SJSA1 (cell line): ENCODE results near the gene SNX13. TPM values are rescaled to one million over a fixed set of nuclear protein-coding genes. Genes with fewer than 3 reads are reported as not detected.

Experiments used
- DNase-seq, 2 experiments: peaks; one replicate each; pipeline ENCODE4 v3.0.0-alpha.2; 2015 to 2020; ENCODE audit warnings: low spot score in 2 of 2, low read depth in 1 of 2
- H3K27ac ChIP-seq: fragments of 250-450 bp; sonication (Bioruptor Pico); 2 replicates; pipeline ENCODE4 v1.5.1; 2020; ENCODE audit warnings: mild to moderate bottlenecking, moderate library complexity
- H3K27me3 ChIP-seq: fragments of 250-450 bp; sonication (Bioruptor Pico); replicated peaks from 2 replicates; pipeline ENCODE4 v1.5.1; 2020; ENCODE audit warnings: mild to moderate bottlenecking, moderate library complexity
- H3K36me3 ChIP-seq: fragments of 250-450 bp; sonication (Bioruptor Pico); 2 replicates; pipeline ENCODE4 v1.5.1; 2020; ENCODE audit warnings: mild to moderate bottlenecking
- H3K4me1 ChIP-seq: fragments of 250-450 bp; sonication (Bioruptor Pico); replicated peaks from 2 replicates; pipeline ENCODE4 v1.6.1; 2021; ENCODE audit warnings: mild to moderate bottlenecking
- H3K4me3 ChIP-seq: fragments of 250-450 bp; sonication (Bioruptor Pico); 2 replicates; pipeline ENCODE4 v1.5.1; 2020; ENCODE audit warnings: mild to moderate bottlenecking
- H3K9me3 ChIP-seq: fragments of 250-450 bp; sonication (Bioruptor Pico); replicated peaks from 2 replicates; pipeline ENCODE4 v1.5.1; 2020; ENCODE audit warnings: mild to moderate bottlenecking
- total RNA-seq: library from RNA; depleted of rRNA; stranded (reverse); fragments of >200 nt; shearing (Covaris generic); gene quantifications from 2 replicates; pipeline ENCODE4 v1.2.3, GENCODE V29; 2014

SNX13 gene
- total RNA-seq, 1 experiment from 2014 or later = 36.8 TPM

DNA sequence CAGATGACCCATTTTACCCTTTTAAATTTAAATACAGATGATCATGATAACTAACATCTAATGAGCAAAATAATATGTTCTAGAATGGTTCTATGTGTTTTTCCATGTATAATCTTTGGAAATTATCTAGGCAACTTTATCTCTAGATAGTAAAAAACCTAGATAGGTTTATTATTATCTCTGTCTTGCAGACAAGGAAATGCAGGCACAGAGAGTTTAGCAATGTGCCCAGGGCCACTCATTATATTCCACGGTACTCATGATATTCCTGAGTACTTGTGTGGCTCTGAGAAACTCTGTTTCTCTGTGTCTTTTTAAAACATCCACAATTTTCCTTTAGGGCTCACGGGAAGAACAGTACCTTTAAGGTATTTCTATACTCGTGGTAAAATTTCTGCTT is 26.4 kb upstream of the SNX13 start:
- H3K27me3 ChIP-seq = no peaks in the 10 kb centered on the region
- DNase-seq = no peak
- peaks cover 12% of the 10 kb centered on the region for H3K4me1 ChIP-seq
- no peaks in the 10 kb centered on the region for H3K36me3 ChIP-seq
- no peak overlapping the region for H3K4me3 ChIP-seq
- H3K9me3 ChIP-seq = no peaks in the 10 kb centered on the region
- H3K27ac ChIP-seq = no peak overlapping the region

DNA sequence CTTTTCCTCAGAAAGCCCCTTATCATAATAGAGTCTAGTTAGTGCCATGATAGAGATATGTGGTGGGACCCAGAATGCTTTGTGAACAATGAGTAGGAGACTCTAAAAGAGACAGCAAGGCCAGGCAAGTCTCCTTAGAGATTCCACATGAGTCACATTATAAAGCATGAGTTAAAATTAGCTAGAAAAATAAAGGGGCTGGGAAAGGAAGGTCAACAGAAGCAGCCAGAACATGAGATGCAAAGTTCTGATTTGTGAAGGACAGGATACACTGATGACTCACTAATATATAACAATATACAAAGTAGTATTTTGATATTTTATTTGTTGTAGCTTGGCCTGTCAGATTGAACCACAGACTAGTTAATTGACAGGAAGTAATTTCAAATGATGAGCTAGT is 25.3 kb upstream of the SNX13 start:
- Histone ChIP-seq H3K4me1 (peaks cover 12% of the 10 kb centered on the region), H3K4me3 (no peak overlapping the region), H3K27ac (no peak overlapping the region), H3K27me3 (no peaks in the 10 kb centered on the region), H3K9me3 (no peaks in the 10 kb centered on the region), H3K36me3 (no peaks in the 10 kb centered on the region)
- DNase-seq = peak in 1 of 2 experiments; percentile 62

DNA sequence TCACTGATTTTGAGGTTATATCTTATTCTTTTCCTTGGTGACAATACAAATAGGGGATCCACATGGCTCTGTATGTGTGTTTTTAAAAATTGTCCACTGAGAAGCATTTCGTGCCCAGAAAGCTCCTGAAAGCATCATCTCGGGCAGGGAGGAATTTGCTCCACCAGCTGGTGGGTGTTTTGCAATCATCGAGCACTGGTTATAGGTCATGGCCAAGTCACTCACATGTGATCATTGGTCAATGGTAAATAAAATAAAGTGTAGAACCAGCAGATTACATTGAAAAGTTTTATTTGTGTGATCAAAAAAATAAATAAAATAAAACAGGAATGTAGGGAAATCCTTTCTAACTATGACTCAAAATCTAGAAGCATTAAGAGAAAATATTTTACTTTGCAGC is 23.0 kb upstream of the SNX13 start:
- H3K4me1 ChIP-seq = peaks cover 9% of the 10 kb centered on the region
- H3K9me3 ChIP-seq = no peaks in the 10 kb centered on the region
- H3K27ac ChIP-seq = no peak overlapping the region
- no peak overlapping the region for H3K4me3 ChIP-seq
- DNase-seq = no peak
- H3K27me3 ChIP-seq = no peaks in the 10 kb centered on the region
- no peaks in the 10 kb centered on the region for H3K36me3 ChIP-seq

DNA sequence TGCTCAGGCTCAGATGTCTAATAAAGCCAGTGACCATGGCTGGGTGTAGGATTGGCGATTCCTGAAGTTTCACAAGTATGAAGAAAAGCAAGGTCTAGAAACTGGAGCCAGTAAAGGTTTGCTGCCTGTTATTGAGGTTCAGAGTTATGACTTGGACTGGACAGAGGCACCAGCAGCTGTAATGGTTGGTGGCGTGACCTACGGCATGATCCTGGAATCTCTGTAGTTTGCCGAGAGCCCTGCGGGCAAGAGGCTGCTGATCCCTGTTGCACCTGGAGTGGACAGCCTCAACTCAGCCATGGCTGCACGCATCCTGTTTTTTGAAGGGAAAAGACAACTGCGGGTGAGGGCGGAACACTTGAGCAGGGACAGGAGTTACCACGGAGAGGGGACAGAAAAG is 22.4 kb upstream of the SNX13 start:
- Histone ChIP-seq H3K9me3 (no peaks in the 10 kb centered on the region), H3K4me3 (no peak overlapping the region), H3K36me3 (no peaks in the 10 kb centered on the region), H3K4me1 (peaks cover 9% of the 10 kb centered on the region), H3K27ac (no peak overlapping the region), H3K27me3 (no peaks in the 10 kb centered on the region)
- DNase-seq = no peak

DNA sequence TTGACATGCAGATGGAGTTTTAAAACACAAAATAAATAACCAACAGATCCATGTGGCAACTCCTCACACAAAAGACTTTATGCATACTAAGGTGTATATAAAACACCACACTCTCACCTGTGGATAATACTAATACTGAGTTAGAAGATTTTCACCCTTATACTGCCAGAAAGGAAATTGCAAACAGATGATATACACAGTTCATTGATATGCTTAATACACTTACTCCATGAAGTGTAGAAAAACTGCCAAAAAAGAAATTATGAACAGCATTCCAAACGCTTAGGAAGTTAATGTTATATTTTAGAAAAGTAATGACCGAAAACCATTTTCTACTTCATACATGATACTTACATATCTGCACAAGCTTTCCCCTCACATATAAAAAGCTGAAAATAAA is 17.6 kb upstream of the SNX13 start:
- H3K36me3 ChIP-seq = no peaks in the 10 kb centered on the region
- no peak for DNase-seq

DNA sequence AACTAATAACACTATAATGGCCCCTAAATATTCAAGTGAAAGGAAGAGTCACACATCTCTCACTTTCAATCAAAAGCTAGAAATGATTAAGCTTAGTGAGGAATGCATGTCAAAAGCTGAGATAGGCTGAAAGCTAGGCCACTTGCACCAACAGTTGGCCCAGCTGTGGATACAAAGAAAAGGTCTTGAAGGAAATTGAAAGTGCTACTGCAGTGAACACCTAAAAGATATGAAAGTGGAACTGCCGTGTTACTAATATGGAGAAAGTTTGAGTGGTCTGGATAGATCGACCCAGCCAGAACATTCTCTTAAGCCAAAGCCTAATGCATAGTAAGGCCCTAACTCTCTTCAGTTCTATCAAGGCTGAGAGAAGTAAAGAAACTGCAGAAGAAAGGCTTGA is 12.1 kb upstream of the SNX13 start:
- no peaks in the 10 kb centered on the region for H3K9me3 ChIP-seq
- DNase-seq = no peak
- no peak overlapping the region for H3K27ac ChIP-seq
- peaks cover 4% of the 10 kb centered on the region for H3K4me1 ChIP-seq
- no peaks in the 10 kb centered on the region for H3K27me3 ChIP-seq
- no peaks in the 10 kb centered on the region for H3K36me3 ChIP-seq
- no peak overlapping the region for H3K4me3 ChIP-seq

More for the DNA sequence above, 17.6 kb upstream of the SNX13 start:
- Histone ChIP-seq H3K27ac (no peak overlapping the region), H3K4me1 (no peaks in the 10 kb centered on the region), H3K27me3 (no peaks in the 10 kb centered on the region), H3K4me3 (no peak overlapping the region), H3K9me3 (no peaks in the 10 kb centered on the region)

DNA sequence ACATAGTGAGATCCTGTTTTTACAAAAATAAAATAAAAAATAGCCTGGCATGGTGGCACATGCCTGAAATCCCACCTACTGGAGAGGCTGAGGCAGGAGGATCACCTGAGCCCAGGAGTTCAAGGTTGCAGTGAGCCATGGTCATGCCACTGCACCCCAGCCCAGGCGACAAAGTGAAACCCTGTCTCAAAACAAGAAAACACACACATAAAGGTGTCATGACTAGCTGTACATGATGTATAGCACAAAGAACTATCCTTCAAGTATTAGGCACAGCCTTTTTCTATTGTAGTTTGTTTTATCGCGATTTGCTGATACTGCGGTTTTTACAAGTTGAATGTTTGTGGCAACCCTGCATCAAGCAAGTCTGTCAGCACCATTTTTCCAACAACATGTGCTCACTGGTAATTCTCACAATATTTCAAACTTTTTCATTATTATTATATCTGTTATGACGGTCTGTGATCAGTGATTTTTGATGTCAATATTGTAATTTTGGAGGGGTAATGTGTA is 11.5 kb upstream of the SNX13 start:
- H3K36me3 ChIP-seq = no peaks in the 10 kb centered on the region
- H3K4me3 ChIP-seq = no peak overlapping the region
- H3K9me3 ChIP-seq = no peaks in the 10 kb centered on the region
- H3K27ac ChIP-seq = no peak overlapping the region
- H3K4me1 ChIP-seq = peaks cover 7% of the 10 kb centered on the region
- no peaks in the 10 kb centered on the region for H3K27me3 ChIP-seq
- DNase-seq = no peak

DNA sequence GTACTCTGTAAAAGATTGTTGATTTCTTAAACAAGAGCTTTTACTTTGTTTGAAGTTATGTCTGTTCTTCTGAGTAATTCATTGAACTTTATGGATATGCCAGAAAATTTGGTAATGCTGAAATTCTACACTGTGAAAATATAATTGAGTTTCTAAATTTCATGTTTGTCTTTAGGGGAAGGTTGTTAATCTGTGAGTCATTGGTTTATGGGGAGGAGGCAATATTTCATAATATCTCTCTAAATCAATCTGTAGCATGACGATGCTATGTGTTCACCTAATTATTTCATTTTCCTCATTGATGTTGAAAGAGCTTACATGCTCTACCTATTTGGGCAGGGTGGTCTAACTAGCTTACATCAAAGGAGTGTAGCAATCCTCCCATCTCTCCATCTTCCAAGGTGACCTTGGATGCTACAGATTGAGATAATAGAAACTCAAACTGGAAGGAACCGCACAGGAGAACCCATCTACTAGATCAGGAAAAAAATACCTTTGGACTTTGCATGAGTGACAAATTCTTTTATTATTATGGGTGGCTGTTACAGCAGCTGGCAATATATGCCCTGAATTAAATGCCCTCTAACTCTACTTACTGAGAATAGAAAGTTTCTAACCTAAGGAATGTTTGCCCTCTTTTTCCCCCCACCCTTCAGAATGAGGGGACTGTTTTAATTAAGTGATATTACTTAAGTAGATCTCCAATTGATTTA is 8.4 kb upstream of the SNX13 start:
- no peak overlapping the region for H3K4me3 ChIP-seq
- H3K27ac ChIP-seq = no peak overlapping the region
- DNase-seq = no peak
- no peaks in the 10 kb centered on the region for H3K36me3 ChIP-seq
- H3K27me3 ChIP-seq = no peaks in the 10 kb centered on the region
- H3K4me1 ChIP-seq = peaks cover 7% of the 10 kb centered on the region
- H3K9me3 ChIP-seq = no peaks in the 10 kb centered on the region

DNA sequence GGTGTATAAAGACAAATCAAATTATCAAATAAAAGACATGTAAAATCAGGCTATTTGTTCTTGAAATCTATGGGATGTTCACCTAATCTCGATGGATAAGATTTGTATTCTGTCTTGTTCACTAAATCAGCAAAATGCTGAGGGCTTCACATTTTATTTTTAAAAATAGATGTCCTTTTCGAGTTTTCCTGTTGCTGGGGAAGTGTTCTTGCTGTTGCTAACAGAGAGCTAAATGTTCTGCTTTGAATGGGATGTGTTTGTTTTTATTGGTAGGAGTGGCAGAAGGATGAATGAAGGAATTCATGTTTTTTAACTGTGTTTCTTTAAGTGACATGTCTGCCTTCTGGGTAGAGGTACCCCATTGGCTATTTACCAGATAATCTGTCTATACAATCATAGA is 7.3 kb upstream of the SNX13 start:
- H3K27ac ChIP-seq = no peak overlapping the region
- DNase-seq = no peak

DNA sequence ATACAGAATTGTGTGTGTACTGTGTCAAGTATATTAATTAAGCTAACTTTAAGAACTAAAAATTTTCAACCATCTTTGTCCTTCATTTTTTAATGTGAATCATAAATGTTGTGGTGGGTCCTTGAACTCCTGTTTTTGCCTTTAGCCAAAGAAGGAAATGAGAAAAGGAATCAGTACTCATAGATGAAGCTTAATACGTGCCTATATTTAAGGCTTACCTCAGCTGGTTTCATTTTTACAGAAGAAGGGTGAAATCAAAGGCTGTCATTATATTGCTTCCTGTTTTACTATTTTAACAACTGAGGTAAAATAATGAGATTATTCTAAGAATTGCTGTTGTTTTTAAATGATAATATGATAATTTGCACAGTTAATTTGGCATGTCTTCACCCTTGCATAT is 6.3 kb upstream of the SNX13 start:
- no peaks in the 10 kb centered on the region for H3K27me3 ChIP-seq
- no peak overlapping the region for H3K27ac ChIP-seq
- H3K9me3 ChIP-seq = no peaks in the 10 kb centered on the region
- peak overlapping the region; percentile 13 for H3K4me3 ChIP-seq
- no peak for DNase-seq
- H3K36me3 ChIP-seq = no peaks in the 10 kb centered on the region
- peaks cover 7% of the 10 kb centered on the region for H3K4me1 ChIP-seq

More for the DNA sequence above, 7.3 kb upstream of the SNX13 start:
- H3K4me3 ChIP-seq = no peak overlapping the region
- no peaks in the 10 kb centered on the region for H3K27me3 ChIP-seq
- no peaks in the 10 kb centered on the region for H3K36me3 ChIP-seq
- peaks cover 7% of the 10 kb centered on the region for H3K4me1 ChIP-seq
- H3K9me3 ChIP-seq = no peaks in the 10 kb centered on the region

DNA sequence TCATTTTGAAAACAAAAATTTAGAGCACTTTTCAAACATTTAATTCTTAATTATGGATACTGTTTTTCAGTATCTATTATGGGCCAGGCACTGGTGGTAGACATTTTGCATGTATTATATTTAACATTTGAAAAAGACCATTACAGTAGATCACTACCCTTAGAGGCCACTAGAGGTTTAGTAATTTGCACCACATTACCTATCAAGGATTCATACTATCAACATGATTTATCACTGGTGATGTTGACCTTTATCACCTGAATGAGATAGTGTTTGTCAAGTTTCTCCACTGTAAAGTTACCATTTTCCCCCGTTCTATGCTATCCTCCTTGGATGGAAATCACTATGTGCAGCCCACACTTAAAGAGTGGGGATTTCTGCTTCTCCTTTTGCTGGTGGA is 4.4 kb upstream of the SNX13 start:
- H3K27me3 ChIP-seq = no peaks in the 10 kb centered on the region
- H3K4me3 ChIP-seq = no peak overlapping the region
- peaks cover 13% of the 10 kb centered on the region for H3K4me1 ChIP-seq
- no peaks in the 10 kb centered on the region for H3K9me3 ChIP-seq
- no peak overlapping the region for H3K27ac ChIP-seq
- DNase-seq = no peak
- H3K36me3 ChIP-seq = peaks cover 9% of the 10 kb centered on the region

DNA sequence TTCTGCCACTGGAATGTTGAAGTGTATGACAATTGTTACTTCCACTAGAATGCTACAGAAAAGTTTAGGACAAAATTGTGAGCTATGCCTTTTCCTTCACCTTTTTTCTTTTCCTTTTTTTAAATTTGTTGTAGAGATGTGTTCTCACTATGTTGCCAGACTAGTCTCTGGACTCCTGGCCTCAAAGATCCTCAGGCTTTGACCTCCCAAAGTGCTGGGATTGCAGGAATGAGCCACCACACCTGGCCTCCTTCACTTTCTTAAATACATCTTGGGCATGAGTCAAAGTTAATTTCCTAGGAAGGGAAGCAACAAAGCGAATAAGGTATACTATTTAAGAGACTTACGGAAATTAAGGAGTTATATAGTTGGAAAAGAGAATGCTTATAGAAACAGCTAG is 2.7 kb upstream of the SNX13 start:
- Histone ChIP-seq H3K4me3 (no peak overlapping the region), H3K27ac (no peak overlapping the region), H3K36me3 (peaks cover 9% of the 10 kb centered on the region), H3K9me3 (no peaks in the 10 kb centered on the region), H3K4me1 (peaks cover 26% of the 10 kb centered on the region), H3K27me3 (no peaks in the 10 kb centered on the region)
- DNase-seq = no peak

DNA sequence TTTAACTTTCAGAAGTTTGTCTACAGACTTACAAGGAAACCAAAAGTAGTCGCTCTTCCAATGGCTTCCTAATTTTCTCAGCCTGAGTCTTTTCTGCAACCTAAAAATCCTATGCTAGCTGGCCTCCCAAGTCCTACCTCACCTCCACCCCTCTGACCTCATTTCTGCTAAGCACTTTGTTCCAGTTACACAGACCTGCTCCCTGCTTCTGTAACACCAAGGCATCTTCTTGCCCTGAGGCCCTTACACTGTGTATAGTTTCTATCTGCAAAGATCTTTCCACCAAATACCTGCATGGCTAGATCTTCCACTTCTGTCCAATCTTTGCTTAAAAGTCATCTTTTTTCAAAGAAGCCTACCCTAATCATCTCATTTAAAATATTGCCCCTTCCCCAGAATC is 1.9 kb upstream of the SNX13 start:
- Histone ChIP-seq H3K36me3 (peaks cover 9% of the 10 kb centered on the region), H3K4me1 (peaks cover 20% of the 10 kb centered on the region), H3K27me3 (no peaks in the 10 kb centered on the region), H3K27ac (no peak overlapping the region), H3K9me3 (no peaks in the 10 kb centered on the region), H3K4me3 (no peak overlapping the region)
- DNase-seq = no peak

DNA sequence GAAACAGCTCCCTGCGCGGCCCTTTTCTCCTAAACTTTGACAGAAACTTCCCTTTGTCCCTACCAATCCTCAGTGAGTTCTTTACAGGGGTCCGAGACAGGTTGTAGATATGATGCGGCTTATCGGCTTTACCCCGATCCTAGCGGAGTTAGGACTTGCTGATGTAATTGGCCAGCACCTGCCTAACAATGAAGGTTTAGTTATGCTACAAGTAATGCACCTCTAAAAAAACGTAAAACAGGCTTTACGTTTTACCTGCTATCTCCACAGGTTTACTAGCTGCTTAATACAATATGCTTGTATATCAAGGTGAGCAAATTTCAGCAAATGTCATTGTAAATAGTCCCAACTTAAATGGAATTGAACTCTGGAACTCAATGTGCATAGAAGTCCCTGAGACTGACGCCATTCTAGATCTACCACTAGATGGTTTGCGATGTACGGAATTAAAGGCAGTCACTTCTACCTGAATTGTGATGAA is 697 bp upstream of the SNX13 start:
- no peak for DNase-seq
- H3K9me3 ChIP-seq = no peaks in the 10 kb centered on the region
- peak overlapping the region; percentile 80 for H3K4me3 ChIP-seq
- H3K36me3 ChIP-seq = peaks cover 9% of the 10 kb centered on the region
- no peak overlapping the region for H3K27ac ChIP-seq
- peaks cover 19% of the 10 kb centered on the region for H3K4me1 ChIP-seq
- H3K27me3 ChIP-seq = no peaks in the 10 kb centered on the region
